Activated CD4-positive, alpha-beta T cell treated with anti-CD3 and anti-CD28 coated beads, Interleukin-2, amount 50 U/mL, for 16 hours (primary cell): Measurements from ENCODE around the gene WNT11.

Experiments
- DNase-seq: peaks from one replicate; pipeline ENCODE4 v3.0.0-alpha.2; 2020

The WNT11 gene

DNA sequence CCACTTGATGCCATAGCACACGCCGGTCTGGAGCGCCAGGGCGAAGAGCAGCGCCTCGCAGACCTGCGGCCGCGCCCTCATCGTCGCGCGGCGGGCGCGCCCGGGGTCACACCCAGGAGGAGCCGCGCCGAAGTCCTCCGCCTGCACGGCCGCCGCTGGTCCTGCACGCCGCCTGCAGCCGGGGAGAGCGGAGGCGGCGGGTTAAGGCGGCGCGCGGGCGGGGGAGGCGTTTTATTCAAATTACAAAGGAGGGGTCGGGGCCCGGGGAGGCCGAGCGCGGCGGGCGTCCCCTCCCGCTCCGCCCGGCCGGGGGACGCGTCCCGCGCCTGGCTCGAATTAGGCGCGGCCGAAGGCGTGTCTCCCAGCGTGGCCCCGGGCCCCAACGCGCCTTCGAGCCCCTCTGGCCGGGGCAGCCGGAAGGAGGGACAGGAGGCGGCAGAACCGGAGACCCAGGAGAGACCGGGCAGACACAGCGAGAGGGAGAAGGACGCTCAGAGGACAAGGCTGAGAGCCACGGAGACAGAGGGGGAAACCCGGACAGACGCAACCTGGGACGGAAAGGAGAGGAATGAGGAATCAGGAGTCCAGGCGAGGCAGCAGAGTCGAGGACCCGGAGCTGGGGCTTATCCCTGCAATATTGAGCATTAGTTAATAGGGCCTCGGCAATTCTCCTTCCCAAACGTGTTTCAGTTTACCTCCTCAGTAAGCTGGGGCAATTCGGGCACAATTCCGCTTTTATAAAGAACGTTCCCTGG lies at the start of gene WNT11:
WNT11 (minus strand) TSS at position 176 of the 755 bp plus-strand sequence; CDS start at position 81, 95 bp downstream.
- no peak for DNase-seq

DNA sequence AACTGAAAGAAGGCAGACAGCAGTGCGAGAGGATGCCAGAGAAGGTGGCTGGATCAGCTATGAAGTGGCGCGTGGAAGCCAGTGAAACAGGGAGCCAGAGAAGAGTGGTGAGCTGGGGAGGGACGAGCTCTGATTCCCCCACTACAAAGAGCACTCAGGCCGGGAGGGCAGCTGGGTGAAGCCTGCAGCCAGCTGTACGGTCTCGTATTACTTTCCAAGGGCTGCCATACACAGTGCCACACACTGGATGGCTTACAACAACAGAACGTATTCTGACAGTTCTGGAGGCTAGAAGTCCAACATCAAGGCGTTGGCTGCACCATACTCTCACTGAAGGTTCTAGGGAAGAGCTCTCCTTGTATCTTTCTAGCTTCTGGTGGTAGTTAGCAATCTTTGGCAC lies 47.1 kb upstream of the WNT11 start:
- DNase-seq: no peak

DNA sequence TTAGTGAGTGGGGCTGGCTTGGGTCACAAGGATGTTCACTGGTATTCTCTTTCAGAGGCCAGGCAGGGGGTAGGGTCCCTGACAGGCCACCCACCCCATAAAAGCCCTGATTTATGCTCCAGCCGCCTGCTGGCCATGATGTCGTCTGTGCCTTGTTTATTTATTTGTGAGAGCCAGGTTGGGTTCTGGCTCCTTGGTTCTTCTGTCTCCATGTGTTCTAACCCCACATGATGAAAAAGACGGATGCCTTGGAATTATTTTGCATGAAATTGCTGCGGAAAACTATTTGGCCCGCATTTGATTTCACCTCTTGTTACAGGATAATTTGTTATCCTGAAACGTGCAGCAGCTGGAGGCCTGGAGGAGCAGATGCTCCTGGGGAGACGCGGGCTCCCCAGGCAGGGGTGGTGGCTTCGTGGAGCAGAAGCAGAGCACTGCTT lies 46.3 kb upstream of the WNT11 start:
- DNase-seq: no peak

DNA sequence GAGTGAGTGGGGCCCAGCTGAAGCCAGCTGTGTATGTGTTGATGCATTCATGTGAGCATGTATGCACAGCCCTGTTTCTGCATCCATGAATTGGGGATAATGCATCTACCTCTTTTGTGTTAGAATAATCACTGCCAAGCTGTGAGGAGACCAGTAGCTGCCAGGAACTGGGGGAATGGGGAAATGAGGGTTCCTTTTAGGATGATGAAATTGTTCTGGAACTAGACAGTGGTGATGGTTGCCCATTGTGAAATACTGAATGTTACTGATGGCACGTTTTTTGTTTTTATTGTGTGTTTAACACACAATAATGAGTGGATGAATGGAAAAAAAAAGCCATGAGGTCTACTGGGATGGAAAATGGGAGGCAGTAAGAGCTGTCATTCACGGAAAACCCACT lies 45.3 kb upstream of the WNT11 start:
- DNase-seq: no peak

DNA sequence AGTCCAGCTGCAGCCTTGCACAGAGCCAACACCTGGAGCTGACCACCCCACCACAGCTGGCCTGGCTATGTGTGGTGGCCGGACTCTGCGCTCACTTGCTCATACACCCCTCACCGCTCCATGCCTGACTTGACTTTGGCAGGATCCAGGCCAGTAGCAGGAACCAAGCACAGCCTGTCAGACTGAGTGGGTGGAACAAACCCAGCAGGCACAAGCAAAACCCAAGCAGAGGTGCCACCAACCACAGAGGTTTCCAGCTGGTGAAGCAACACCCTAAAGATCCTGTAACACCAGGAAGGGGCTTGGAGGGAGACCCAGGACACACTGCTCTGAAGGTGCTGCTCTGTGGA lies 44.9 kb upstream of the WNT11 start:
- no peak for DNase-seq

DNA sequence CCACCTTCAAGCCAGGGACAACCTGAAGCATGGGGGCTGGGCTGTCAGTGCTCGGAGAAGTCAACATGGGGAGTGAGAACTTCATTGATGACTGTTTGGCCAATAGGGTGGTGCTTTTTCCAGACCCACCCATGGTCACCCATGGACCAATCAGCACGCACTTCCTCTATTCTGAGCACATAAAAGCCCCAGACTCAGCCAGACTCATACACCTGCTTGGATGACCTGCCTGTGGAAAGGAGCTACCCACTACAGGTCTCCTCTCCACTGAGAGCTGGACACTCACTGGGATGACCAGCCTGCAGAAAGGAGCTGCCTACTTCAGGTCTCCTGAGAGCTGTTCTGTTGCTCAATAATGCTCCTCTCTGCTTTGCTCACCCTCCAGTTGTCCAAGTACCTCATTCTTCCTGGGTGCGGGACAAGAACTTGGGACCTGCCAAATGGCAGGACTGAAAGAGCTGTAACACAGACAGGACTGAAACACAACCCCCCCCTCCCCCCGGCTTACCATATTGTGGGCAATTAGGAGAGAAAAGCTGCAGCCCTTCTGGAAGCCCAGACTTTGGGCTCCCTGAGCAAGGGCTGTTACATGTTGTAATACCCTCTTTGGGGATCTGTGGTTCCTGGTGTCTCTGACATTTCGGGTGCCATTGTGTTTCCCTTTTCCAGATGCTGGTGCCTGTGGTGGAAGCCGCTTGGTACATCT lies 44.4 kb upstream of the WNT11 start:
- no peak for DNase-seq

DNA sequence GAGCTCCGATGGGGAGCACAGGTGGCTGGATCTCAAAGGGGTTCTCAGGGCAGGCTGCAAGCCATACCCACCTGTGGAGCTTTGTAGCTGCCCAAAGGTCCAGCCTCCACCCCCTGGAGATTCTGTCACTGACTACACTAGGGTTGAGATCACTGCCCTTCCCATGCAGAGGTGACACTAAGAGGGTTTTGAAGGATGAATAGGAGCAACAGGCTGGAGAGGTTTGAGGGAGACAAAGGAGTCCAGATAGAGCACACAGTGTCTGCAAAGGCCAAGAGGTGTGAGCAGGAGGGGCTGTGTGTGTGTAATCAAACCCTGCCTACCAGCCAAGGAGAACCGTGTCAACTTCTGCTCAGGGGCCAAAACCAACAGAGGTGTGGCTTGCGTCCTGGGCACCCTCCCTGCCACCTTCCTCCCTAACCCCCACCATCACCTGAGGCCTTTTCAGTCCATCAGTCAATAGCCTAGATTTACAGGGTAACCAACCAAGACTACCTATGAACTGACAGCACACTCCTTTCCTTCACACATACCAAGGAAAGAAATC lies 43.0 kb upstream of the WNT11 start:
- no peak for DNase-seq

GRCh38 chr11:76248210-76248609 lies 41.9 kb upstream of the WNT11 start:
- no peak for DNase-seq

DNA sequence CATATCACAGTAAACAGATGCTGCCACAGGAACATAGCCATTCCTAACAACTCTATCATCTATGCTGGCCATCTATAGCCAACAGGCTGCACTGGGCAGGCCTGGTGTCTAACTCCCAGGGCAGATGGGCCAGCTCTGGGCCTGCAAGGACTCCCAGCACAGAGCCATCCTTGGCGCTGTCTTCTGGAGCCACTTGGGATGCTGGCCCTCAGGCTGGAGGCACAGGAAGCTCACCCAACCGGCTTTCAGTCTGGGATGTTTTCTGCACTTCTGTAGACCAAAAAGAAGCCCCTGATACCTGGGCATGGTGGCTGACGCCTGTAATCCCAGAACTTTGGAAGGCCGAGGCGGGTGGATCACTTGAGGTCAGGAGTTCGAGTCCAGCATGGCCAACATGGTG lies 40.8 kb upstream of the WNT11 start:
- DNase-seq: no peak

DNA sequence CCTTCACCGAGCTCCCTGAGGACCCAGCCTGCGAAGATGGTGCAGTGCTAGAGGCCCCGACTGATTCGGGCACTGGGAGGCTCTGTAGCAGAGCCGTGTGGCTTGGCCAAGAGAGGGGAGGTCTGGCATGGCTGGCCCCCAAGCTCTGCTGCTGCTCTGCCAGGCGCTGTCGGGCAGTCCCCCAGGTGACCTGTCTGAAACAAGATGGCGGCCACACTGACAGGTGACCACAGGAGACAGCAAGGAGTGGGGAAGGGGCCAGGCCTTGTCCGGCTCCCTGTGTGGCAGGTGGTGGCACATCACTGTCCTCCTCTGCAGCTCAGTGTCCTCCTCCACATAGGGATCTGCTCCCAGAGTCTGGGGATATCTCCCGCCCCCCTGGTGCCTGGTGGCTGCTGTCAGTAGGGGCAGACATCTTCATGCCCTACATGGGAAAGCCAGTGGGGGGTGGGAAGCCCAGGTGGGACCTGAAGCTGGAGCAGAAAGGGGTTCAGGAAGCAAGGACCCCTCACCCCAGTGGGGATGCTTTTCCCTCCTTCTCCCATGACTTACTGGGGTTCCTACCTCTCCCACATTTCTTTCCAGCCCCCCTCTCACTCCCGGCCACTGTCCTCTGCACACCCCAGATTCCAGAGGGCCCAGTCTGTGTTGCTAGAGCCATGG lies 40.1 kb upstream of the WNT11 start:
- no peak for DNase-seq

GRCh38 chr11:76245720-76246119 lies 39.4 kb upstream of the WNT11 start:
- no peak for DNase-seq

DNA sequence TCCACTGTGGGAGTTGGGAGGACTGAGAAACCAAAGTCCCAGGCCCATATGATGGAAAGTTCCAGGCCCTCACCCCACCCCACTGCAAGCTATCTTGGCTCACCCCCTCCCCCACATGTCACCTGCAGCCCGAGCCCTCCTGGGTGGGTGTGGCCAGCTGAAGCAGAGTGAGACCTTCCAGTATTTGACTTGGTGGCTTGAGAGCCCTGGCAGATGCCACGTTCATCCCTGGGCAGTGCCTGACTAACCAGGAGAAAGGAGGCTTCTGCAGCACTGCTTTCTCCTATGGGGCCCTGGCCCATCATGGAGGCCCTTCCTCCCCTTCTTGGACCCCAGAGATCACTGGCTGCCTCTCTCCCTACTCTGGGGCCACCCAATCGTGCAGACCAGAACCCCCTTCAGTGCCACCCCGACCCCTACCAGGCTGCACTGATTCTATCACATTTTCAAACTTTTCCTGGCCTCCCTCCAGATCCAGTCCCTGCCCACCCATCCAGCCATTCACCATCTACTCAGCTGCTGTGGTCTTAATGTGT lies 38.1 kb upstream of the WNT11 start:
- no peak for DNase-seq

DNA sequence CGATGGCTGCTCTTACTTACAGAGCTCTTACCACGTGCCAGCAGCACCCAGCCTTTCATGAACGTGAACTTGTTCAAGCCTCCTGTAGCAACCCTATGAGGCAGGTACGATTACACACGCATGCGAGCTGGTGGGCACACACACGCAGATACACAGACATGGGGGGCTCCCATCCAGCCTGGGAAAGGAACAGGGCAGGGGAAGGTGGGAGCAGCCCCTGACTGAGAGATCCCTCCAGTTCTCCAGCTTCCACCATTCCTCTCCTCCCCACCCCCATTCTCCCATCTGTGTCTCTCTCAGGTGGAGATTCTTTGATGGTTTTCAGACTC lies 37.6 kb upstream of the WNT11 start:
- no peak for DNase-seq

- no peak for DNase-seq
Observed at GRCh38 chr11:76243193-76243956, 37.1 kb upstream of the WNT11 start.

- DNase-seq: no peak
Observed at GRCh38 chr11:76242004-76242779, 35.9 kb upstream of the WNT11 start.

- no peak for DNase-seq
Observed at GRCh38 chr11:76241243-76242000, 35.1 kb upstream of the WNT11 start.

- no peak for DNase-seq
Observed at GRCh38 chr11:76240666-76241065, 34.4 kb upstream of the WNT11 start.

- no peak for DNase-seq
Observed at GRCh38 chr11:76240161-76240540, 33.8 kb upstream of the WNT11 start.

DNA sequence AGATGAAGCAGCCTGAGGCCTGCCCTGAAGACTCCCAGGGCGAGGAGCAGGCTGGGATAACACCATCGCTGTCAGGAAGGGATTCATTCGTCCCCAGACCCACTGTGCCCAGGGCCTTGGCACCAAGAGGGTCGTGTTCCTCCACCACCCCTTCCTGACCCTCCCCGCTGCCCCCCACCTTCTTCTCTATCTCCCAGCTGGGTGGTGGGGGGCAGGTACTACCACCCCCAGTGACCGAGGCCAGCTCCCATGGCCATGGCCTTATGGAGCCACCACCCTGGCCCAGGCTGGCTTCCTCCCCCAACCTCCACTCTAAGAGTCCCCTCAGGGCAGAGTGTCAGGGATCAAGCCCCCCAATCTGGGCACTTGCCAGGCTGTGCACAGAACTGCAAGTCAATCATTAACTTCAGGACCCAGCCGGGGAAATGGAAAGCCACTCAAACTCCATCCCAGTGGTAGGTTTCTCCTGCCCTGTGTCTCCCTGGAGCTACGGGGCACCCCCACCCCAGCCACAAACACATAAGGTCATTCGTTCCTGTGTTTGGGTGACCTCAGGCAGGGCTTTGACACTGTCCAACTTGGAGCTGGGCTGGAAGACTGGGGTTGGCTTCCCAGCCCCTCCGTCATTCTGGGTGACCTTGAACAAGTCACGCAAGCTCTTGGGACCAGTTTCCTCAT lies 33.3 kb upstream of the WNT11 start:
- DNase-seq: no peak

- DNase-seq: no peak
Observed at GRCh38 chr11:76238551-76238950, 32.2 kb upstream of the WNT11 start.

DNA sequence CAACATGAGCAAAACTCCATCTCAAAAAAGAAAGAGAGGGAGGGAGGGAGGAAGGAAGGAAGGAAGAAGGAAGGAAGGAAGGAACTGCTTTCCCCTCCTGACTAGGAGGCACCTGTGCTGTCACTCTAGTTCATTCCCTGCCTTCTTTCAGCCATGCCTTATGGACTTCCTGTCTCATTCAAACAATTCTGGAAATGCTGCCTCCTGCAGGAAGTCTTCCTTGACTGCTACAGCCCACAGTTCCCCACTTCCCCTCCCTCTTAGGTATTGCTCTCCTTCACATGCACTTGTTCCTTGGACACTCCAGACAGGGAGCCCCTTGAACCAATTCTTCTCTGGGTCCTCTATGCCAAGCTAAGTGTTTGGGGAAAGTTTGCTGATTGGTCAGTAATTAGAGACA lies 31.6 kb upstream of the WNT11 start:
- DNase-seq: no peak
